Endothelial cell of umbilical vein (primary cell): ENCODE data around the gene COL28A1. TPM values are rescaled to one million over a fixed set of nuclear protein-coding genes. Genes with fewer than 3 reads are reported as not detected.
"Not testable (repeated sequence)": the region's sequence is repeated elsewhere in the genome, so short reads cannot be mapped to it uniquely, and the experiment has no call there.

Source experiments
- BruUV-seq: library from RNA; stranded (reverse); fragments of 400-500 nt; replicated peaks from 2 replicates; lab custom pipeline; 2021; lab: Mats Ljungman, UMichigan
- CTCF ChIA-PET: fragments of 300-600, 350-600 bp; sonication (Branson Sonifier 250); formaldehyde crosslinking; loops from one replicate; lab custom pipeline; 2021; ENCODE audit warnings: antibody characterized with exemption, inconsistent platforms; lab: Charles Lee
- POLR2A ChIA-PET: fragments of 300-600, 350-600 bp; sonication (Branson Sonifier 250); formaldehyde crosslinking; loops from one replicate; lab custom pipeline; 2021; ENCODE audit warnings: antibody characterized with exemption, inconsistent platforms; lab: Charles Lee
- DNase-seq: peaks from one replicate; pipeline ENCODE4 v3.0.0-alpha.2; 2011; ENCODE audit warnings: low read depth, low spot score
- FAIRE-seq: peaks from 2 replicates; lab custom pipeline; 2011; peaks lifted over from hg19 to GRCh38; lab: Jason Lieb, UNC
- H2AFZ ChIP-seq: 2 replicates; pipeline ENCODE4 v1.6.0; 2012; ENCODE audit warnings: low read depth, low read length, control low read depth, inconsistent platforms
- H3K27ac ChIP-seq: 2 replicates; pipeline ENCODE4 v1.5.1; 2011; ENCODE audit warnings: low read depth, mild to moderate bottlenecking, control low read depth, low read length, moderate library complexity; ENCODE audit not compliant: insufficient read depth
- H3K27me3 ChIP-seq, 2 experiments: 2 replicates each; pipeline versions ENCODE4 v1.6.0 to v1.6.1; 2011; ENCODE audit warnings: low read length in 2 of 2, mixed read lengths in 1 of 2; ENCODE audit not compliant: control insufficient read depth in 2 of 2, insufficient read depth in 2 of 2
- H3K36me3 ChIP-seq, 2 experiments: 2 replicates in 1 of 2; 3 replicates in 1 of 2; pipeline ENCODE4 v1.5.1; 2011; ENCODE audit warnings: low read length in 2 of 2, mild to moderate bottlenecking in 1 of 2, moderate library complexity in 1 of 2; ENCODE audit not compliant: control insufficient read depth in 2 of 2, insufficient read depth in 2 of 2; ENCODE audit errors: extremely low read depth in 1 of 2
- H3K4me1 ChIP-seq: 3 replicates; pipeline ENCODE4 v1.5.1; 2011; ENCODE audit warnings: mild to moderate bottlenecking, low read length; ENCODE audit not compliant: control insufficient read depth, insufficient read depth; ENCODE audit errors: extremely low read depth
- H3K4me2 ChIP-seq: 2 replicates; pipeline ENCODE4 v1.6.1; 2011; ENCODE audit warnings: low read length, control low read depth, mixed read lengths; ENCODE audit not compliant: insufficient read depth
- H3K4me3 ChIP-seq, 3 experiments: fragments of 200-600 bp in 1 of 3; sonication (generic), shearing (Covaris generic) in 1 of 3; replicated peaks in 1 of 3; 2 replicates each; pipeline ENCODE4 v1.5.1; 2011 to 2016; ENCODE audit warnings: control low read depth in 3 of 3, low read length in 3 of 3, mild to moderate bottlenecking in 2 of 3, inconsistent platforms in 1 of 3, low read depth in 1 of 3, moderate library complexity in 1 of 3; ENCODE audit not compliant: insufficient read depth in 1 of 3
- H3K79me2 ChIP-seq: 2 replicates; pipeline ENCODE4 v1.6.0; 2012; ENCODE audit warnings: low read length, inconsistent platforms; ENCODE audit not compliant: control insufficient read depth, insufficient read depth
- H3K9ac ChIP-seq: replicated peaks from 2 replicates; pipeline ENCODE3; 2011; ENCODE audit warnings: low read length, control low read depth; ENCODE audit not compliant: insufficient read depth; ENCODE audit errors: extremely low read depth
- H3K9me1 ChIP-seq: replicated peaks from 3 replicates; pipeline ENCODE4 v1.6.0; 2011; ENCODE audit warnings: mild to moderate bottlenecking, low read length; ENCODE audit not compliant: control insufficient read depth, insufficient read depth; ENCODE audit errors: extremely low read depth
- H3K9me3 ChIP-seq: replicated peaks from 2 replicates; pipeline ENCODE4 v1.5.1; 2012; ENCODE audit warnings: low read length, inconsistent platforms; ENCODE audit not compliant: control insufficient read depth, insufficient read depth
- H4K20me1 ChIP-seq: replicated peaks from 2 replicates; pipeline ENCODE3; 2011; ENCODE audit warnings: mild to moderate bottlenecking, low read length; ENCODE audit not compliant: control insufficient read depth, insufficient read depth; ENCODE audit errors: extremely low read depth
- CTCF ChIP-seq, 2 donors: IDR thresholded peaks; 1 replicate in 1 of 2; 2 replicates in 1 of 2; pipeline ENCODE4 v1.5.1; 2011; ENCODE audit warnings: low read length in 2 of 2, mild to moderate bottlenecking in 2 of 2, moderate library complexity in 2 of 2, control low read depth in 1 of 2, inconsistent platforms in 1 of 2, low read depth in 1 of 2; ENCODE audit not compliant: insufficient read depth in 1 of 2; ENCODE audit errors: extremely low read depth in 1 of 2
- EZH2 ChIP-seq: IDR thresholded peaks from 2 replicates; pipeline ENCODE4 v1.6.1; 2012; ENCODE audit warnings: borderline replicate concordance, low read depth, mild to moderate bottlenecking, moderate library complexity, low read length, inconsistent platforms; ENCODE audit not compliant: severe bottlenecking
- FOS ChIP-seq: IDR thresholded peaks from 2 replicates; pipeline ENCODE4 v1.6.1; 2011; ENCODE audit warnings: mild to moderate bottlenecking, low read length, moderate library complexity, borderline replicate concordance; ENCODE audit not compliant: insufficient read depth
- GATA2 ChIP-seq: IDR thresholded peaks from 2 replicates; pipeline ENCODE4 v1.7.0; 2011; ENCODE audit warnings: low read depth, mild to moderate bottlenecking, moderate library complexity, mixed read lengths, low read length; ENCODE audit not compliant: insufficient read length, insufficient read depth
- JUN ChIP-seq: IDR thresholded peaks from 2 replicates; pipeline ENCODE4 v1.6.1; 2011; ENCODE audit warnings: borderline replicate concordance, low read depth; ENCODE audit not compliant: insufficient read length, insufficient read depth
- MAX ChIP-seq: IDR thresholded peaks from 2 replicates; pipeline ENCODE4 v1.6.1; 2011; ENCODE audit not compliant: insufficient read depth, insufficient read length
- MYC ChIP-seq: IDR thresholded peaks from one replicate; pipeline ENCODE4 v1.6.1; 2011; ENCODE audit warnings: mild to moderate bottlenecking, low read depth, low read length
- POLR2A ChIP-seq: IDR thresholded peaks from 2 replicates; pipeline ENCODE4 v1.6.1; 2012; ENCODE audit warnings: low read depth, mild to moderate bottlenecking, control low read depth, low read length
- POLR2AphosphoS5 ChIP-seq: IDR thresholded peaks from 2 replicates; pipeline ENCODE4 v1.6.1; 2012; ENCODE audit warnings: low read depth, mild to moderate bottlenecking, control low read depth, low read length, moderate library complexity; ENCODE audit not compliant: insufficient read depth
- dilution Hi-C: fragments of 300-500 bp; cut with MboI; formaldehyde crosslinking; loops from one replicate; pipeline ENCODE4 v1.15.0; 2019; ENCODE audit warnings: low sequenced_read_pairs; ENCODE audit not compliant: extremely low pct_ligation_motif_present
- intact Hi-C: fragments of 100-400 bp; cut with micrococcal nuclease; formaldehyde crosslinking; loops from one replicate; pipeline ENCODE4 v1.10.0; 2022
- polyA plus RNA-seq, 4 experiments: library from polyadenylated mRNA; depleted of rRNA in 3 of 4; stranded (reverse) in 3 of 4; unstranded in 1 of 4; fragments of >200 nt; gene quantifications; 2 replicates each; pipeline versions ENCODE4 v1.2.1 to v1.2.3, GENCODE V29; 2011 to 2012; ENCODE audit warnings: missing spikeins in 1 of 4
- total RNA-seq: library from RNA; stranded (reverse); gene quantifications from 2 replicates; pipeline ENCODE4 v1.2.3, GENCODE V29; 2021

The COL28A1 gene
- total and polyA plus RNA-seq, 2 donors (not counting 3 experiments of a cell fraction or from before 2014, with no cell fraction given): not detected

GRCh38 chr7:7474436-7474835 is 61.2 kb downstream of the COL28A1 start:
- no peak for FAIRE-seq
- H3K4me3 ChIP-seq: no peak overlapping the region
- intact Hi-C loops: no loop called here

GRCh38 chr7:7464991-7465765 is 70.5 kb downstream of the COL28A1 start:
- H3K4me2 ChIP-seq, CTCF ChIA-PET, H3K9me1 ChIP-seq, H3K79me2 ChIP-seq, H3K9me3 ChIP-seq, BruUV-seq, H3K4me3 ChIP-seq, H3K36me3 ChIP-seq, POLR2A ChIA-PET, dilution Hi-C loops, H3K27ac ChIP-seq, H3K27me3 ChIP-seq, DNase-seq, H3K4me1 ChIP-seq, H3K9ac ChIP-seq, H2AFZ ChIP-seq, FAIRE-seq, intact Hi-C loops, H4K20me1 ChIP-seq: not testable (repeated sequence)

More at GRCh38 chr7:7474436-7474835, 61.2 kb downstream of the COL28A1 start:
- Histone ChIP-seq H3K36me3 (no peaks in the 10 kb centered on the region), H3K27me3 (no peaks in the 10 kb centered on the region), H3K79me2 (no peaks in the 10 kb centered on the region), H2AFZ (no peak overlapping the region), H3K9ac (no peak overlapping the region), H3K4me1 (no peaks in the 10 kb centered on the region), H3K9me3 (no peaks in the 10 kb centered on the region), H3K27ac (no peak overlapping the region), H3K9me1 (no peaks in the 10 kb centered on the region), H3K4me2 (no peak overlapping the region), H4K20me1 (no peaks in the 10 kb centered on the region)
- TF ChIP-seq MAX (no peak), EZH2 (no peak), FOS (no peak), POLR2A (no peak), JUN (no peak), MYC (no peak), POLR2AphosphoS5 (no peak), CTCF (IDR thresholded peaks at IDR 0.05; ENCODE audit: extremely low read depth in 1 of 2, insufficient read depth in 1 of 2, low read depth in 1 of 2, low read length in 2 of 2) (no peak), GATA2 (no peak)
- BruUV-seq: no TSS peak
- no peak for DNase-seq
- dilution Hi-C loops: no loop called here
- ChIA-PET POLR2A (no interaction called here), CTCF (no interaction called here)
